Smooth muscle cell (in vitro differentiated cells): ENCODE measurements around the gene NKPD1. TPM values are rescaled to one million over a fixed set of nuclear protein-coding genes. Genes with fewer than 3 reads are reported as not detected.

Experiments
- DNase-seq: peaks from one replicate; lab custom pipeline; 2025; ENCODE audit not compliant: unreplicated experiment; lab: John Stamatoyannopoulos, UW
- H2AFZ ChIP-seq: fragments of 200-600 bp; sonication (generic); 2 replicates; pipeline ENCODE4 v1.6.0; 2016; ENCODE audit warnings: antibody characterized with exemption, low read depth, mild to moderate bottlenecking
- H3F3A ChIP-seq: fragments of 200-600 bp; sonication (generic); 2 replicates; pipeline ENCODE4 v1.6.0; 2017; ENCODE audit warnings: antibody characterized with exemption, low read depth
- H3K27ac ChIP-seq: fragments of 200-600 bp; sonication (generic); 2 replicates; pipeline ENCODE4 v1.5.1; 2016; ENCODE audit warnings: low read depth, mild to moderate bottlenecking
- H3K27me3 ChIP-seq: fragments of 200-600 bp; sonication (generic); 2 replicates; pipeline ENCODE4 v1.6.1; 2016; ENCODE audit warnings: low read depth, mild to moderate bottlenecking
- H3K36me3 ChIP-seq: fragments of 200-600 bp; sonication (generic); 2 replicates; pipeline ENCODE4 v1.5.1; 2016; ENCODE audit warnings: low read depth
- H3K4me1 ChIP-seq: fragments of 200-600 bp; sonication (generic); 2 replicates; pipeline ENCODE4 v1.5.1; 2016; ENCODE audit warnings: low read depth
- H3K4me2 ChIP-seq: fragments of 200-600 bp; sonication (generic); 2 replicates; pipeline ENCODE4 v1.6.0; 2016; ENCODE audit warnings: mild to moderate bottlenecking
- H3K4me3 ChIP-seq: fragments of 200-600 bp; sonication (generic); 2 replicates; pipeline ENCODE4 v1.5.1; 2016; ENCODE audit warnings: mild to moderate bottlenecking
- H3K79me2 ChIP-seq: fragments of 200-600 bp; sonication (generic); 2 replicates; pipeline ENCODE4 v1.6.0; 2016; ENCODE audit warnings: low read depth, mild to moderate bottlenecking
- H3K9ac ChIP-seq: fragments of 200-600 bp; sonication (generic); 2 replicates; pipeline ENCODE4 v1.6.0; 2016; ENCODE audit warnings: low read depth
- H3K9me3 ChIP-seq: fragments of 200-600 bp; sonication (generic); replicated peaks from 2 replicates; pipeline ENCODE4 v1.5.1; 2016; ENCODE audit warnings: low read depth
- H4K20me1 ChIP-seq: fragments of 200-600 bp; sonication (generic); 2 replicates; pipeline ENCODE4 v1.6.0; 2016; ENCODE audit warnings: low read depth
- WGBS: methylation state at CpG from one replicate; pipeline ENCODE4 v1.1.7; 2016; ENCODE audit warnings: low lambda C conversion rate; 5-methylcytosine and 5-hydroxymethylcytosine counted together
- polyA plus RNA-seq: library from polyadenylated mRNA; unstranded; fragments of >200 nt; fragmentation: Nextera tagmentation; extraction: Ambion mirVana; gene quantifications from 2 replicates; pipeline ENCODE4 v1.2.1, GENCODE V29; 2016
- total RNA-seq: library from RNA; depleted of rRNA; stranded (reverse); fragments of >200 nt; gene quantifications from 2 replicates; pipeline ENCODE4 v1.2.3, GENCODE V29; 2014
- TF ChIP-seq, protein P1 (sequence below): fragments of 200-600 bp; sonication (generic); IDR thresholded peaks from 2 replicates; pipeline ENCODE4 v1.5.1; 2017; ENCODE audit warnings: borderline replicate concordance, mild to moderate bottlenecking, antibody characterized with exemption; ENCODE audit not compliant: insufficient read depth, poor library complexity, severe bottlenecking

Gene NKPD1
- total and polyA plus RNA-seq, 2 experiments from 2014 or later: 0.13 to 1.6 TPM

GRCh38 chr19:45175515-45176345, 14.9 kb upstream of the NKPD1 start:
- Histone ChIP-seq H3K4me2 (no peak overlapping the region), H3K36me3 (no peaks in the 10 kb centered on the region), H3K4me3 (no peak overlapping the region), H3K27ac (no peak overlapping the region), H3K9me3 (no peaks in the 10 kb centered on the region), H3F3A (peaks cover 6% of the 10 kb centered on the region), H2AFZ (no peak overlapping the region), H4K20me1 (peaks cover 10% of the 10 kb centered on the region), H3K27me3 (no peaks in the 10 kb centered on the region), H3K79me2 (peaks cover 11% of the 10 kb centered on the region), H3K4me1 (peaks cover 12% of the 10 kb centered on the region), H3K9ac (no peak overlapping the region)
- no peak for DNase-seq
- TF ChIP-seq, protein P1, sequence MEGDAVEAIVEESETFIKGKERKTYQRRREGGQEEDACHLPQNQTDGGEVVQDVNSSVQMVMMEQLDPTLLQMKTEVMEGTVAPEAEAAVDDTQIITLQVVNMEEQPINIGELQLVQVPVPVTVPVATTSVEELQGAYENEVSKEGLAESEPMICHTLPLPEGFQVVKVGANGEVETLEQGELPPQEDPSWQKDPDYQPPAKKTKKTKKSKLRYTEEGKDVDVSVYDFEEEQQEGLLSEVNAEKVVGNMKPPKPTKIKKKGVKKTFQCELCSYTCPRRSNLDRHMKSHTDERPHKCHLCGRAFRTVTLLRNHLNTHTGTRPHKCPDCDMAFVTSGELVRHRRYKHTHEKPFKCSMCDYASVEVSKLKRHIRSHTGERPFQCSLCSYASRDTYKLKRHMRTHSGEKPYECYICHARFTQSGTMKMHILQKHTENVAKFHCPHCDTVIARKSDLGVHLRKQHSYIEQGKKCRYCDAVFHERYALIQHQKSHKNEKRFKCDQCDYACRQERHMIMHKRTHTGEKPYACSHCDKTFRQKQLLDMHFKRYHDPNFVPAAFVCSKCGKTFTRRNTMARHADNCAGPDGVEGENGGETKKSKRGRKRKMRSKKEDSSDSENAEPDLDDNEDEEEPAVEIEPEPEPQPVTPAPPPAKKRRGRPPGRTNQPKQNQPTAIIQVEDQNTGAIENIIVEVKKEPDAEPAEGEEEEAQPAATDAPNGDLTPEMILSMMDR: no peak
- WGBS: 86% methylated on average over 10 of the region's 10 CpGs

DNA sequence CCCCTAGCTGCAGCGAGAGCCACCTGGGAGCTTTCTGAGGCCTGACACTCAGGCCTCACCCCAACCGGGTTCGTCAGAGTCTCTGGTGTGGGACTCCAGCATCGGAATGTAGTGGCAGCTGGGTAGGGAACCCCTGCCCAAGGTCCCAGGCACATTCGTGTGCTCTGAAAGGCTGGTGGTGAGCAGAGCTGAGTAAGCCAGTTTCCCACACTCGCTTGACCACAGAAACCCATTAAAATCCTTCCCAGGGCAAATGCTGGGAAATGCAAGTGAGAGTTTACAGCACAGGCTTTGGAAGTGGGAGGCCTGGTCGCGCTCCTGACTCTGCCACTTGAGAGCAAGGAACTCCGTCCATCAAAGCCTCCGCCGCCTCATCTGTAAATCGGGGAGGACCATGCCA, 13.0 kb upstream of the NKPD1 start:
- Histone ChIP-seq H3K4me1 (peaks cover 9% of the 10 kb centered on the region), H3K36me3 (no peaks in the 10 kb centered on the region), H3K9ac (no peak overlapping the region), H3K9me3 (no peaks in the 10 kb centered on the region), H2AFZ (no peak overlapping the region), H3F3A (no peaks in the 10 kb centered on the region), H3K27me3 (no peaks in the 10 kb centered on the region), H4K20me1 (peaks cover 6% of the 10 kb centered on the region), H3K4me3 (no peak overlapping the region), H3K4me2 (peak overlapping the region; percentile 56), H3K79me2 (no peaks in the 10 kb centered on the region), H3K27ac (peak overlapping the region; percentile 62)
- 32% methylated on average over 12 of the region's 12 CpGs for WGBS
- no peak for DNase-seq
- TF ChIP-seq, protein P1: no peak

DNA sequence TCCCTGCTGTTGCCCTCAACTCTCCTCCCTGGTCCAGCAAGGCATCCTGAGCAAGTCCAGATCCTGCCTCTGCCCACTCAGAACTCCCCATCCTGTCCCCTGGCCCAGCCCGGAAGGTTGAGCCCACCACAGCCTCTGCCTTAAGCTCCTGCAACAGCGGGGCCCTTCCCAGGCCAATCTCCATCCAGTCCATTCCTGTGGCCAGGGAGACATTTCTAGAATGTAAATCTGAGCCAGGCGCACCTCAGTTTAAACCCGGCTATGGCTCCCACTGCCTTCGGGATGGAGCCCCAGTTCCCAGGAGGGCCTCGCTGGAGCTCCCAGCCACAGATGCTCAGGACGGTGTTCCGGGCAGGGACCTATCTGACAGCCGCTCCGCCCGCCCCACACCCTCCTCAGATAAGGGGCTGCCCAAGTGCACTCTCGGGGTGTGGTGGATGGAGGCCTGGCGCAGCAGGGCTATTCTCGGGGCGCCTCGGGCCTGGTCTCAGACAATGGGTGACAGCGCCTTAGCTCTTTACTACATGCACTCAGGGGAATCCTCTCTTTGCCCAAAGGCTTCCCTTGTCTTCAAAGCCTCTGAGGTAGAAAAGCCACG, 11.9 kb upstream of the NKPD1 start:
- Histone ChIP-seq H3K27me3 (no peaks in the 10 kb centered on the region), H3K27ac (no peak overlapping the region), H3K36me3 (no peaks in the 10 kb centered on the region), H3K79me2 (no peaks in the 10 kb centered on the region), H3K4me3 (no peak overlapping the region), H3K9me3 (no peaks in the 10 kb centered on the region), H3K4me2 (peak overlapping the region; percentile 31), H4K20me1 (peaks cover 6% of the 10 kb centered on the region), H3F3A (no peaks in the 10 kb centered on the region), H3K4me1 (peaks cover 9% of the 10 kb centered on the region), H2AFZ (no peak overlapping the region), H3K9ac (no peak overlapping the region)
- TF ChIP-seq, protein P1: no peak
- WGBS: 82% methylated on average over 17 of the region's 18 CpGs
- DNase-seq: no peak
